Measurements from ENCODE around the gene AMIGO3.

Gene AMIGO3

GRCh38 chr3:49724586-49724985, 5.1 kb upstream of the AMIGO3 start:
- DNase-seq: no peak

DNA sequence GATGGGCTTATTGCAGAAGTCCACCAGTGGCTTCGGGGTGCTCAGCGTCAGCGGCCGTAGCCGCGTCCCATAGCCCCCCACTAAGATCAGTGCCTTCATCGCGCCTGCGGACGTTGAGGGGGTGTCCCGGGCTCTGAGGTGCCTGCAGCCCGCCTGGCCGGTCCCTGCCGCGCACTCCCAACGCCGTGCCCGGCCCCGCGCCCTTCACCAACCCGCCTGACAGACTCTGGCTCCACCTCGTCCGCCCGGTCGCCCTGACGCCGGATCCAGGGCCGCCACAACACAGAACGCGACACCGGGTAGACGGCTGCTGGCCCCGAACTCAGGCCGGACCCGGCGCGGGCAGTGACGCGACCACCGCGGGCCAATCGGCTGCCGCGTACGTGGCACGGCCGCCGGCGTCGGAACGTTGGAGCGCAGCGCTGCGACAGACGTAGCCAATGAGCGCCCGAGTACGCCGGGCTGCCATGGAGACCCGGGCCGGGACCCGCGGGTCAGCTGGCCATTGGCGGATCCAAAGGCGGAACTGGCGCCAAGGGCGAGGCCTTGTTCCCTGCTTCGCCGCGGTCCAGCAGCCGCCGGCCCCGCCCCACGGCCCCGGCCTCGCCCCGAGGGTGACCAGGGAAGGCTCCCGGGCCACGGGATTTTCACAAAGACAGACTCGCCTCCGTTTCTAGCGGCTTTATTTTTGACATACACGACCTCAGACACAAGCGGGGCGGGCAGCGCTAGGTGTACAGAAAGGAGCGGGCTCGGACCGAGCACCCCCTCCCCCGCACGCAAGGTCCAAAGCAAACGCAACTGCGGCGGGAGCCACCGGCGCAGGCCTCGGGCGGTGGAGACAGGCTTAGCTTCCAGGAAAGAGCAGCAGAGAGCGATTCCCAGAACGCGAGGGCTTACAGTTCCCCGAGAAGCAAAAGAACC, 4.4 kb upstream of the AMIGO3 start, which contains the start of gene GMPPB:
GMPPB (minus strand) TSS at position 324 of the 924 bp plus-strand sequence; CDS start at position 99, 225 bp downstream.
- DNase-seq: peak; percentile 83

DNA sequence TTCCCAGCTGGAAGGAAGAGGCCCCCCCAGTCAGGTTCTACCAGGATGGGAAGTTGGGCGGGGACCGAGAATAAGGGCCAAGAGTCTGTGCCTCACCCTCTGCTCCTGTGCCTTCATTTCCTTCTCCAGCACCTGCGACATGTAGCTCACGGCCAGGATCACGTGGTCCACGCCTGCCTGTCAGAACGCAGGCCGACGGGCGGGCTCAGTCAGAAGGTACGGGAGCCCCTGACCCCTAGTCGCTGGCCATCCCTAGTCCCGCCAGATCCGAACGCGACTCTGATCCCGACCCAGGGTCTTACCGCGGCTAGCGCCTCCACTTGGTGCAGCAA, 3.8 kb upstream of the AMIGO3 start:
- DNase-seq: peak; percentile 10

DNA sequence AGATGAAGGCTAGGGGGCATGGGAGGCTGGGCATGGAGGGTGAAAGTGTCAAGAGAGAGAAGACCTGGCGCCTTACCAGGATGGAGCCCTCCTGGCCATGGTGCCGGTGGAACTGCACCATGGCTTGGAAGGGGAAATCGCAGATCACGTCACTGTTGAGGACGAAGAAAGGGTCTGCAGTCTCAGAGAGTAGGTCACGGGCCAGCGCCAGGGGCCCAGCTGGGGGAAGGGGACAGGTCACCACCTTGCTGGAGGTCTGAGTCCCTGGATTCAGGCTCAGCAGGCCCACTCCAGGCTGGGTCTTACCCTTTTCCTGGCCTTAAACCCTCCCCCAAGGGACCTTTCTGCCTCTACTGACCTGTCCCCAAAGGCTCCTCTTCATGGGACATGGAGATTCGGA, 3.4 kb upstream of the AMIGO3 start:
- DNase-seq: no peak

DNA sequence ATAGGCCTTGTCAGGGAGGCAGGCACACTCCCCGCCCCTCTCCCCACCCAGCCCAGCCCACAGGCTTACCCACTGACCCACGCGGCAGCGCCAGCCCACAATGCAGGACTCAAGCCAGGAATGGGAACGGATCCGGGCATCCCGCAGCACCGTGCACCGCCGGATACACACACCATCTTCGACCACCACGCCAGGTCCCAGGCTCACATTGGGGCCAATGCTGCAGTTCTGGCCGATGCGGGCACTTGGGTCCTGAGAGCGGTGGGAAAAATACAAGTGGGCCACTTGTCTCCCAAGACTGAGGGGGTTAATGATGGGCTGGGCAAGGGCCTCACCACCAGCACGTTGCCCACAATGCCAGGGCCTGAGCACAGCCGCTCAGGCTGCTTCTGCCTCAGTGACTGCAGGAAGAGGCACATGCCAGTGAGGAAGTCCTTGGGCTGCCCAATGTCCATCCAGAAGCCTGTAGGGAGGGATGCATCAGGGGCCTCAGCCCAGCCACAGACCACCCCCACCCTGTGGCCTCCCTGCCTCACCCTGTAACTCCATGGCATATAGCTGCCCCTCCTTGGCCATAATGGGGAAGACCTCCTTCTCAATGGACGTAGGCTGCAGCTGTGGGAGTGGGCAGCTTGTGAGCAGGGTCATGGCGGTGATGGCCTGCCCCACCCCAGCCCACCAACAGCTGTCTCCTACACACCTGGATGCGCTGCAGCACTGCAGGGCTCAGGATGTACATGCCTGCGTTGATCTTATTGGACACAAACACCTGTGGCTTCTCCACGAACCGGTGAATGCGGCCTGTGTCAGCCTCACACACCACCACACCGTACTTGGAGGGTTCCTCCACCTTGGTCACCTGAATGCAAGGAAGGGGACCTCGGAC, 2.7 kb upstream of the AMIGO3 start:
- no peak for DNase-seq

DNA sequence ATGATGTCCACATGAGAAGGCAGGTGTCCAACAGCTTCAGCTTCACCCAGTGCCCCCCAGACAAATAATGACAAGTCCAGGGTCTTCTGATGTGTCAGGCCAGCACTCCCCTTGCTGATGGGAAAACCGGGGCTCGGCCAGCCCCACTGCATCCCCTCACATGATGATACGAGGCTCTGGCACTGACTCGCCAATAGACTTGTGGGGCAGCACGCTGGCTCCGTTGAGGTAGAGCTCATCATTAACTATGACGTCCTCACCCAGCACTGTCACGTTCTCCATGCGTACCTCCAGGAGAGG, 2.1 kb upstream of the AMIGO3 start:
- no peak for DNase-seq

- DNase-seq: no peak
Measured at GRCh38 chr3:49720855-49721595, 1.5 kb upstream of the AMIGO3 start.

DNA sequence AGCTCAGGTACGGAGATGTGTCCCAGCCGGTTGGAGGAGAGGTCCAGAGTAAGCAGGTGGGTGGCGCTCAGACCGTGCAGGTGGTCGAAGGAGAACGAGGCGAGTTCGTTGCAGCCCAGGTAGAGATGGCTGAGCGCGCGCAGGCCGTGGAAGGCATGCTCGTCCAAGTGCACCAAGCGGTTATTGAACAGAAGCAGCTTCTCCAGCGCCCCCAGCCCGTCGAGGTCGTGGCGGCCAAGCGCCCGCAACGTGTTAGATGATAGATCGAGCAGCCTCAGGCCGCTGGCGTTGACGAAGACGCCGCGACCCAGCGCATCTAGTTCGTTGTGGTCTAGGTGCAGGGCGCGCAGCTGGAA, 648 bp downstream of the AMIGO3 start:
- DNase-seq: no peak

- DNase-seq: no peak
Measured at GRCh38 chr3:49717959-49718857, 1.3 kb downstream of the AMIGO3 start.

GRCh38 chr3:49717211-49717958, 2.1 kb downstream of the AMIGO3 start:
- DNase-seq: no peak

DNA sequence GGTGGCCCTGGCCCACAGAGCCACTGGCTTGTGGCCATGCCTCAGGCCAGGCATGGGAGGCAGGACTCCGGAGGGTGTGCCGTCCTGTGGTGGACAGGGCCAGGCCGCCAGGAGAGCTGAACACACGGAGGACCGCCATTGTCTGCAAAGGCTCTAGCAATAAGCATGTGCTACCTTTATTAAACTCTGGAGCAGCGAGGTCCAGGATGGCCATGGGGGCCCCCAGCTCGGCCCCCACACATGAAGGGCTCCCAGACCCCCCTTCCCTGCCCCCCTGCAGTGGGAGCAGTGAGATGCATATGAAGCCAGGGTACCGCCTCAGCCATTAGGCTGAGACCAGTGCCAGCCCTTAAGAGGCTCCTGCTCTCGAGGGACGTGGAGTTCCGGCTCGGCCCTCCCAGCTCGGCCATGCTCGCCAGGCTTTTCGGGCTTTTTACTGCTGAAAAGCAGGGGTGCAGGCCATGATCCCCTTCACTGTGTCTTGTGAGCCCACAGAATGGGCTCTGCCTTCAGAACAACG, 2.7 kb downstream of the AMIGO3 start:
- no peak for DNase-seq

GRCh38 chr3:49716169-49716568, 3.3 kb downstream of the AMIGO3 start:
- no peak for DNase-seq

GRCh38 chr3:49715611-49716121, 3.8 kb downstream of the AMIGO3 start:
- no peak for DNase-seq

DNA sequence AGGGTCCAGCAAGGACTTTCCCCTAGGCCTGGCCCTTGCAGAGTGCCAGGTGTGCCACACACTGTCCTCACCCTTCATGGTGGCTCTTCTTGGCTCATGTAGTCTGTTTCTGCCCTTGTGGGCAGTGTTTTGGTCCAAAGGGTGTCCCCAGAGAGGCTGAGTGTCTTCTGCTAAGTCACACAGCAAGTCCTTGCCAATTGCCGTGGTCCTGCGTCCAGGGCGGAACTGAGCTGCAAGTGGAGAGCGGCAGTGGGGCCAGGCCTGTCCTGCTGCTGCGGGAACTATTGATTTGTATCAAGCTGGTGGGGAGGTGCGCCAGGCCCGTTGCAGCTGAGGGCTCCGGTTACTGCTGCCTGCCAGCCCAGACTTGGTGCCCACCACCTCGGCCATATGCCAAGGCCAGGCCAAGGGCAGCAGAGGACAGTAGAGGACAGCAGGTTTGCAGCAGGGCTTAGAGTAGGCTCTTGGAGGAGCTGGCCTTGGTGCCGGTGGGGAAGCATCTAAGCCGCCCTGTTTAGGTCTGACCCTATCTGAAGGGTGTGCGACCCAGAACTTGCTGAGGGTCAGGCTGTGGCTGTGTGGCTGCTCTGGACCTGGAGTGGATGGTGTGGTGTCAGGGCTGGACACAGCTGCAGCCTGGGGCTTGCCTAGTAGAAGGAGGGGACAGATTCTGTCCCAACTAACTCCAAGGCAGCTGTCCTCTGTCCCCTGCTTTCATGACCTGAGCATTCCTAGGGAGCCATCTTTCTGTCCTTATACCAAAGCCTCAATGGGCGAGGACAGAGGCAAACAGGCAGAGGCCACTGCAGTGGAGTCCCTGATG, 4.5 kb downstream of the AMIGO3 start:
- DNase-seq: no peak

DNA sequence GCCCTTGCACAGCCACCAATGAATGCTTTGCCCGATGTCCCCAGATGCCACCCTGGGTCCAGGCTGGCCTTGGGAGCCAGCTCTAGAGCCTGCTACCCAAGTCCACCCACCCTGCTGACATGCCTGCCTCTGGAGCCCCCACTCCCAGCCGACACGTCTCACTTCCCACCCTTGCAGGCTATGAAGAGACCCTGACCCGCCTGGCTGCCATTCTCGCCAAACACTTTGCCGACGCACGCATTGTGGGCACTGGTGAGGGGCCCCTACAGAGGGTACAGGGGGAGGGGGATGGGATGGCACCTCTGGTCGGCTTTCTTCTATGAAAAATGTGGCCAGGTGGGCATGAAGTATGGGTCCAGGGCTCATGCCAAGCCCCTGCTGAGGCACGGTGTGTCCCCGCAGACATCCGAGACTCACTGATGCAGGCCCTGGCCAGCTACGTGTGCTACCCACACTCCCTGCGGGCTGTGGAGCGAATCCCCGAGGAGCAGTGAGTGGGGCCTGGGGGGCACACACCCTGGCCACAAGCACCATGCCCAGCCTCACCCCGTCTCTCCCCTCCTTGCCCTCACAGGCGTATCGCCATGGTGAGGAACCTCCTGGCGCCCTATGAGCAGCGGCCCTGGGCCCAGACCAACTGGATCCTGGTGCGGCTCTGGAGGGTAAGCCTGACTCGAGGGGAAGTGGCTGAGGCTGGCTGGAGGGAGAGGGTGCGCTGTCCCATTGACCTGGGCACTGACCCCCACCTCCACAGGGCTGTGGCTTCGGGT, 6.0 kb downstream of the AMIGO3 start:
- no peak for DNase-seq

DNA sequence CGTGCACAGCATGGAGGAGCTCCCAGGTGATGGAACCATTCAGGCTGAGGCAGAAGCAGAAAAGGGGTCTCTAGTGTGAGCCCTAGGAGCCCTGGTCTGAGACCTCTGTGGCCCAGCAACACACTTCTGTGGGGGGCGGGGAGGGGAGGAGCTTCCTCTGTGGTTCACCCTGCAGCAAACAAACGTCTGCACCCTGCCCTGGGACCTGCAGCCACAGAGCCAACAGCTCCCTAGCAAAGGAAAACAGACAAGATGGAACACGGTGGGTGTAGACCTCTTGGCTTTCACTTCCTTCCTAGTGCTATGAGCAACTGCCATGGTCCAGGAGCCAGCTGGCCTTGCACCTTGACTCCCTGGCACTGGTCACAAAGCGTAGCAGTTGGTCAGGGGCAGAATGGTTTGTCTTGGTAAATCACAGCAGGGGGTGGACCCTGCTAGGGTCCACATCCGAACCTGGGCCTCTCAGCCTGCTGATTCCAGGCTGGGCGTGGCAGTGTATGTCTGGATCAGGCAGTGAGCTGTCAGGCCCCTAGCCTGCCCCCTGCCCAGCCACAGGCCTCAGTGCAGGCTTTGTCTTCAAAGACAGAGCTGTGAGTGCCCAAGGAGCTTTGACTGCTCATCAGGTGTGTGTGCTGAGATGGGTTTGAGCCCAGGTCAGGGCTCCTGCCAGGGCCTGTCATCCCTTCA, 6.7 kb downstream of the AMIGO3 start:
- DNase-seq: no peak

DNA sequence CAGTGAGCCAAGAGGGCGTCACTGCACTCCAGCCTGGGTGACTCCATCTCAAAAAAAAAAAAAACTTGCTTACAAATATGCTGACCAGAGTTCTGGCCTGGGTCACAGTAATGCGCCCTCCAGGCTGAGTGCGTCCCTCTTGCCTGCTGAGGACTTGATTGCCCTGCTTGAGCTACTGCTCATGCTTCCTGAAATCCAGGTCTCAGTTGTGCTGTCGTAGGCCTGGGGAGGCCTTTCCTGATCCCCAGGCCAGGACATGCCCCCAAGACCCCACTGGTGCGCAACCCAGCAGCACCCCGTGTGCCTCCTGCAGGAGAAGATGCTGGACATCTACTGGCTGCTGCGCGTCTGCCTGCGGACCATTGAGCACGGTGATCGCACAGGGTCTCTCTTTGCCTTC, 7.3 kb downstream of the AMIGO3 start:
- DNase-seq: no peak

DNA sequence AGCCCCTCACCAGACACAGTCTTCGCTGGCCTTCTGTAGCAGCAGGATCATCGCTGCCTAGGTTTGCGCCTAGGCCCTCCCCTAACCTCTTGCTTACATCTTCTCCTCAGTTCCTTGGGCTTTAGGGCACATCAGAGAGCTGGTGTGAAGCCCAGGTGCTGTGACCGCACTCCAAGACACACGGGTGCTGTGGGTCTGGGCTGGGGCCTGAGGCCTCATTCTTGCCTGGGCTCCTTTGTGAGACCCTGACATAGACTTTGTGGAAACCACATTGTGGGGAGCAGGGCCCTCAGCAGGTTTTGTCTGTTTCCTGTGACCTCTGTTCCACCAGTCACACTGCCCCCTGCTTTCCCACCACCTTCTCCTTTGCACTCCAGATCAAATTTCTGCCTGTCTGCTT, 8.0 kb downstream of the AMIGO3 start:
- no peak for DNase-seq

- DNase-seq: no peak
Measured at GRCh38 chr3:49709852-49710251, 9.6 kb downstream of the AMIGO3 start.

Measured in NCI-H510A (cell line).